HepG2 (cell line): ENCODE measurements around the gene ATXN7L3B. TPM values are rescaled to one million over a fixed set of nuclear protein-coding genes. Genes with fewer than 3 reads are reported as not detected.

Experiments used
- ATAC-seq: fragments of 200-7000 bp; cut with Tn5 transposase; 3 replicates; pipeline ENCODE4 v1.9.1; 2020; ENCODE audit warnings: mild to moderate bottlenecking, moderate library complexity
- BruUV-seq: library from RNA; stranded (reverse); fragments of 400-500 nt; replicated peaks from 2 replicates; lab custom pipeline; 2021; lab: Mats Ljungman, UMichigan
- CTCF ChIA-PET: fragments of 300-600 bp; formaldehyde crosslinking; extraction: SDS; loops from one replicate; lab custom pipeline; 2021; ENCODE audit warnings: low total read pairs, inconsistent platforms, low intra/inter-chr PET ratio; lab: Yijun Ruan, JAX
- POLR2A ChIA-PET: fragments of 350-600 bp; sonication (Branson Sonifier 250); formaldehyde crosslinking; loops from one replicate; lab custom pipeline; 2020; ENCODE audit warnings: antibody characterized with exemption, inconsistent platforms; lab: Yijun Ruan, JAX
- DNase-seq: peaks from one replicate; pipeline ENCODE4 v3.0.0-alpha.2; 2015; ENCODE audit warnings: low spot score
- FAIRE-seq: peaks from 3 replicates; lab custom pipeline; 2011; peaks lifted over from hg19 to GRCh38; lab: Jason Lieb, UNC
- H2AFZ ChIP-seq: one replicate; pipeline ENCODE4 v1.6.1; 2011; ENCODE audit warnings: low read length, inconsistent platforms
- H3K27ac ChIP-seq: fragments of 300-600 bp; 3 replicates; pipeline ENCODE4 v1.8.0; 2011; ENCODE audit warnings: mixed run types, mild to moderate bottlenecking, mixed read lengths, low read length, inconsistent platforms; ENCODE audit not compliant: insufficient read depth; ENCODE audit errors: extremely low read length
- H3K27me3 ChIP-seq, 2 experiments: fragments of 200-600 bp in 1 of 2; 2 replicates in 1 of 2; 3 replicates in 1 of 2; pipeline versions ENCODE4 v1.6.0 to v1.8.0; 2011; ENCODE audit warnings: low read length in 2 of 2, mild to moderate bottlenecking in 2 of 2, moderate library complexity in 2 of 2, inconsistent platforms in 1 of 2; ENCODE audit not compliant: insufficient read depth in 2 of 2, control insufficient read depth in 1 of 2
- H3K36me3 ChIP-seq, 2 experiments: fragments of 200-600 bp in 1 of 2; replicated peaks in 1 of 2; 2 replicates in 1 of 2; 3 replicates in 1 of 2; pipeline versions ENCODE4 v1.5.1 to v1.8.0; 2011; ENCODE audit warnings: low read length in 2 of 2, inconsistent platforms in 1 of 2; ENCODE audit not compliant: insufficient read depth in 2 of 2, control insufficient read depth in 1 of 2
- H3K4me1 ChIP-seq: 2 replicates; pipeline ENCODE4 v1.5.1; 2012; ENCODE audit warnings: low read length, inconsistent platforms; ENCODE audit not compliant: insufficient read depth
- H3K4me2 ChIP-seq: 2 replicates; pipeline ENCODE4 v1.6.0; 2011; ENCODE audit warnings: low read depth, low read length, inconsistent platforms
- H3K4me3 ChIP-seq, 3 experiments: fragments of 200-600 bp in 1 of 3; sonication (generic), shearing (Covaris generic) in 1 of 3; replicated peaks in 1 of 3; 2 replicates each; pipeline ENCODE4 v1.5.1; 2011 to 2016; ENCODE audit warnings: low read length in 3 of 3, inconsistent platforms in 2 of 3, low read depth in 2 of 3, mild to moderate bottlenecking in 2 of 3, control low read depth in 1 of 3, mixed read lengths in 1 of 3; ENCODE audit not compliant: insufficient read depth in 1 of 3
- H3K79me2 ChIP-seq: one replicate; pipeline ENCODE4 v1.6.1; 2011; ENCODE audit warnings: low read length, inconsistent platforms; ENCODE audit not compliant: insufficient read depth
- H3K9ac ChIP-seq: 2 replicates; pipeline ENCODE4 v1.6.0; 2011; ENCODE audit warnings: mild to moderate bottlenecking, low read depth, low read length, inconsistent platforms; ENCODE audit not compliant: insufficient read depth
- H3K9me3 ChIP-seq: 2 replicates; pipeline ENCODE4 v1.5.1; 2012; ENCODE audit warnings: mild to moderate bottlenecking, low read length
- H4K20me1 ChIP-seq: 2 replicates; pipeline ENCODE4 v1.6.0; 2011; ENCODE audit warnings: inconsistent platforms, mild to moderate bottlenecking, low read length, moderate library complexity; ENCODE audit not compliant: insufficient read depth
- IRF2 ChIP-seq: IDR thresholded peaks from 2 replicates; pipeline ENCODE4 v1.6.1; 2018; ENCODE audit warnings: missing genetic modification reagents, missing compliant biosample characterization
- PHF5A ChIP-seq: IDR thresholded peaks from one replicate; pipeline ENCODE4 v1.6.1; 2018; ENCODE audit warnings: low read depth, missing genetic modification reagents; ENCODE audit not compliant: unreplicated experiment
- SCMH1 ChIP-seq: sonication (generic); formaldehyde crosslinking; IDR thresholded peaks from 2 replicates; pipeline ENCODE4 v1.9.0; 2021; ENCODE audit warnings: missing genetic modification reagents, mild to moderate bottlenecking, borderline replicate concordance
- SNAPC4 ChIP-seq: sonication (generic); formaldehyde crosslinking; IDR thresholded peaks from 2 replicates; pipeline ENCODE4 v1.4.0; 2020; ENCODE audit warnings: mild to moderate bottlenecking, missing genetic modification reagents
- SRSF4 ChIP-seq: fragments of 200-400 bp; formaldehyde crosslinking; IDR thresholded peaks from one replicate; pipeline ENCODE4 v1.6.1; 2018; ENCODE audit warnings: mild to moderate bottlenecking, low read depth, low read length, moderate library complexity; ENCODE audit not compliant: poor library complexity, severe bottlenecking
- ZBTB7B ChIP-seq: sonication (generic); formaldehyde crosslinking; IDR thresholded peaks from 2 replicates; pipeline ENCODE4 v1.4.0; 2020; ENCODE audit warnings: missing genetic modification reagents
- ZNF468 ChIP-seq: sonication (generic); formaldehyde crosslinking; IDR thresholded peaks from 2 replicates; pipeline ENCODE4 v1.8.0; 2022; ENCODE audit warnings: mild to moderate bottlenecking, moderate library complexity, missing genetic modification reagents
- WGBS: methylation state at CpG from one replicate; pipeline ENCODE4 v1.1.6; 2017; ENCODE audit warnings: low lambda C conversion rate; 5-methylcytosine and 5-hydroxymethylcytosine counted together
- in situ Hi-C: cut with HindIII; loops from 2 replicates; pipeline ENCODE4 v1.10.0; 2017; ENCODE audit warnings: low pct_unique_long_range_greater_than_20kb; ENCODE audit not compliant: extremely low pct_ligation_motif_present
- intact Hi-C: fragments of 100-400 bp; cut with micrococcal nuclease; formaldehyde crosslinking; loops from one replicate; pipeline ENCODE4 v1.10.0; 2022; ENCODE audit not compliant: unreplicated experiment
- polyA plus RNA-seq, 8 experiments: library from polyadenylated mRNA; depleted of rRNA in 3 of 8; stranded (reverse) in 7 of 8; unstranded in 1 of 8; fragments of >200 nt; fragmentation: Illumina TruSeq in 4 of 8; extraction: Trizol in 4 of 8; gene quantifications; 2 replicates each; pipeline versions ENCODE4 v1.2.1 to v1.2.3, GENCODE V29; 2011 to 2016; ENCODE audit warnings: low read depth in 4 of 8, missing spikeins in 1 of 8, mixed read lengths in 1 of 8; ENCODE audit not compliant: insufficient read depth in 1 of 8
- total RNA-seq, 5 experiments: library from RNA; depleted of rRNA; stranded (reverse); fragments of >200 nt; fragmentation: Illumina TruSeq; extraction: Trizol; gene quantifications; 2 replicates each; pipeline ENCODE4 v1.2.3, GENCODE V29; 2016; ENCODE audit warnings: low read depth in 1 of 5
- TF ChIP-seq, protein P1 (sequence below): sonication (generic); formaldehyde crosslinking; IDR thresholded peaks from 2 replicates; pipeline ENCODE4 v1.5.0; 2020; ENCODE audit warnings: missing genetic modification reagents, mild to moderate bottlenecking, borderline replicate concordance

Gene ATXN7L3B
- total and polyA plus RNA-seq, 2 of the 13 experiments (the other 11 are each of a cell fraction or from before 2014, with no cell fraction given) = 20.1 to 23.8 TPM

GRCh38 chr12:74579981-74580380, 42.3 kb downstream of the ATXN7L3B start (continued):
- TF ChIP-seq ZBTB7B (CRISPR knock-in tag) = no peak
- TF ChIP-seq SNAPC4 (CRISPR knock-in tag) = no peak

GRCh38 chr12:74581439-74581838, 43.8 kb downstream of the ATXN7L3B start:
- Histone ChIP-seq H3K9me3 (no peaks in the 10 kb centered on the region), H3K9ac (no peak overlapping the region), H3K4me1 (no peaks in the 10 kb centered on the region), H3K4me2 (no peak overlapping the region), H3K27ac (no peak overlapping the region), H4K20me1 (no peaks in the 10 kb centered on the region), H3K27me3 (no peaks in the 10 kb centered on the region), H3K4me3 (no peak overlapping the region), H3K79me2 (no peaks in the 10 kb centered on the region), H3K36me3 (no peaks in the 10 kb centered on the region), H2AFZ (no peak overlapping the region)
- 0% methylated on average over 2 of the region's 2 CpGs for WGBS
- FAIRE-seq = no peak
- CTCF ChIA-PET = no interaction called here
- intact Hi-C loops = no loop called here
- no peak for DNase-seq
- no TSS peak for BruUV-seq
- in situ Hi-C loops = no loop called here
- TF ChIP-seq PHF5A (CRISPR knock-in tag) (no peak), SRSF4 (no peak), ZNF468 (no peak), IRF2 (CRISPR knock-in tag) (no peak), SCMH1 (CRISPR knock-in tag) (no peak)
- TF ChIP-seq, protein P1, sequence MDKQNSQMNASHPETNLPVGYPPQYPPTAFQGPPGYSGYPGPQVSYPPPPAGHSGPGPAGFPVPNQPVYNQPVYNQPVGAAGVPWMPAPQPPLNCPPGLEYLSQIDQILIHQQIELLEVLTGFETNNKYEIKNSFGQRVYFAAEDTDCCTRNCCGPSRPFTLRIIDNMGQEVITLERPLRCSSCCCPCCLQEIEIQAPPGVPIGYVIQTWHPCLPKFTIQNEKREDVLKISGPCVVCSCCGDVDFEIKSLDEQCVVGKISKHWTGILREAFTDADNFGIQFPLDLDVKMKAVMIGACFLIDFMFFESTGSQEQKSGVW = no peak
- POLR2A ChIA-PET = no interaction called here
- no peak for ATAC-seq
